NOMO-1 treated with dmso at 0.1 percent for 144 hours (cell line): Measurements from ENCODE around the gene KANK4.

ENCODE experiments used
- DNase-seq: peaks from one replicate; lab custom pipeline; 2025; ENCODE audit not compliant: unreplicated experiment; lab: John Stamatoyannopoulos, UW

Gene KANK4

GRCh38 chr1:62212411-62212810 lies 106.8 kb downstream of the KANK4 start:
- no peak for DNase-seq

- DNase-seq: no peak
These were observed 108.3 kb downstream of the KANK4 start for GRCh38 chr1:62210960-62211359.

- DNase-seq: peak; percentile 58
These were observed 109.2 kb downstream of the KANK4 start for GRCh38 chr1:62209931-62210595.

- no peak for DNase-seq
These were observed 110.3 kb downstream of the KANK4 start for GRCh38 chr1:62208970-62209369.

- no peak for DNase-seq
These were observed 111.1 kb downstream of the KANK4 start for GRCh38 chr1:62208087-62208486.

- DNase-seq: no peak
These were observed 112.0 kb downstream of the KANK4 start for GRCh38 chr1:62207187-62207586.

GRCh38 chr1:62198781-62199125 lies 120.5 kb downstream of the KANK4 start:
- DNase-seq: no peak

- no peak for DNase-seq
These were observed 121.0 kb downstream of the KANK4 start for GRCh38 chr1:62198069-62198780.

GRCh38 chr1:62196086-62196690 lies 123.0 kb downstream of the KANK4 start:
- no peak for DNase-seq

GRCh38 chr1:62194651-62195544 lies 124.3 kb downstream of the KANK4 start, which contains the start of gene L1TD1:
L1TD1 (plus strand) TSS chr1:62194849; CDS start chr1:62206629, 11,780 bp downstream.
- DNase-seq: no peak

GRCh38 chr1:62188111-62188510 lies 131.1 kb downstream of the KANK4 start:
- no peak for DNase-seq

- DNase-seq: no peak
These were observed 131.7 kb downstream of the KANK4 start for GRCh38 chr1:62187548-62187947.
